SK-N-MC (cell line): Measurements from ENCODE around the gene SKP2.

ENCODE experiments used
- DNase-seq: peaks from one replicate; pipeline ENCODE4 v3.0.0-alpha.2; 2011; ENCODE audit warnings: low read depth, low spot score
- H3K27ac ChIP-seq: fragments of 200-600 bp; sonication (generic); 2 replicates; pipeline ENCODE4 v1.5.1; 2016; ENCODE audit warnings: mixed run types
- H3K36me3 ChIP-seq: fragments of 200-600 bp; sonication (generic); 2 replicates; pipeline ENCODE4 v1.6.1; 2017; ENCODE audit warnings: antibody characterized with exemption, low read length, mixed read lengths; ENCODE audit not compliant: insufficient read depth
- H3K4me3 ChIP-seq: fragments of 200-600 bp; sonication (generic); 2 replicates; pipeline ENCODE4 v1.5.1; 2016
- H3K9ac ChIP-seq: fragments of 200-600 bp; sonication (generic); 2 replicates; pipeline ENCODE4 v1.8.0; 2017; ENCODE audit warnings: mixed run types, mixed read lengths; ENCODE audit not compliant: insufficient read length
- H3K9me3 ChIP-seq: fragments of 200-600 bp; sonication (generic); 2 replicates; pipeline ENCODE4 v1.6.1; 2017; ENCODE audit warnings: low read depth, mild to moderate bottlenecking, antibody characterized with exemption, low read length, moderate library complexity, mixed read lengths
- EZH2 ChIP-seq: fragments of 200-600 bp; sonication (generic); IDR thresholded peaks from one replicate; pipeline ENCODE4 v1.6.1; 2017; ENCODE audit warnings: antibody characterized with exemption
- FOXP2 ChIP-seq: optimal IDR thresholded peaks from 2 replicates; pipeline ENCODE3; 2011; ENCODE audit warnings: mild to moderate bottlenecking, moderate library complexity; ENCODE audit not compliant: insufficient read depth; ENCODE audit errors: extremely low read length, control extremely low read depth
- POLR2AphosphoS5 ChIP-seq: IDR thresholded peaks from 2 replicates; pipeline ENCODE4 v1.6.1; 2012; ENCODE audit warnings: mild to moderate bottlenecking, low read depth, low read length, borderline replicate concordance

Gene SKP2

GRCh38 chr5:36217988-36218387, 66.1 kb downstream of the SKP2 start:
- H3K9ac ChIP-seq = no peak overlapping the region
- TF ChIP-seq FOXP2 = no peak
- peaks cover 59% of the 10 kb centered on the region for H3K36me3 ChIP-seq
- no peak overlapping the region for H3K27ac ChIP-seq
- H3K9me3 ChIP-seq = no peaks in the 10 kb centered on the region
- H3K4me3 ChIP-seq = no peak overlapping the region
- no peak for DNase-seq

GRCh38 chr5:36222620-36223019, 70.7 kb downstream of the SKP2 start:
- no peak overlapping the region for H3K4me3 ChIP-seq
- H3K27ac ChIP-seq = no peak overlapping the region
- H3K36me3 ChIP-seq = peaks cover 50% of the 10 kb centered on the region
- no peak overlapping the region for H3K9ac ChIP-seq
- no peaks in the 10 kb centered on the region for H3K9me3 ChIP-seq
- no peak for DNase-seq
- TF ChIP-seq POLR2AphosphoS5 (no peak), EZH2 (no peak), FOXP2 (no peak)

- Histone ChIP-seq H3K36me3 (peaks cover 19% of the 10 kb centered on the region), H3K4me3 (no peak overlapping the region), H3K27ac (0 out of 2 replicates have a peak overlapping the region, but pooled peaks have one; percentile 27), H3K9me3 (no peaks in the 10 kb centered on the region), H3K9ac (no peak overlapping the region)
- TF ChIP-seq FOXP2 = no peak
- no peak for TF ChIP-seq POLR2AphosphoS5
- no peak for TF ChIP-seq EZH2
- no peak for DNase-seq
Observed at GRCh38 chr5:36227046-36227445, 75.1 kb downstream of the SKP2 start.

- H3K4me3 ChIP-seq = no peak overlapping the region
- TF ChIP-seq POLR2AphosphoS5 (no peak), EZH2 (no peak), FOXP2 (no peak)
- no peaks in the 10 kb centered on the region for H3K9me3 ChIP-seq
- H3K27ac ChIP-seq = no peak overlapping the region
- no peak for DNase-seq
- H3K36me3 ChIP-seq = peaks cover 19% of the 10 kb centered on the region
- H3K9ac ChIP-seq = no peak overlapping the region
Observed at GRCh38 chr5:36228505-36228904, 76.6 kb downstream of the SKP2 start.

- Histone ChIP-seq H3K36me3 (peaks cover 11% of the 10 kb centered on the region), H3K27ac (no peak overlapping the region), H3K4me3 (no peak overlapping the region), H3K9ac (no peak overlapping the region), H3K9me3 (no peaks in the 10 kb centered on the region)
- no peak for DNase-seq
- no peak for TF ChIP-seq EZH2
- TF ChIP-seq FOXP2 = no peak
- no peak for TF ChIP-seq POLR2AphosphoS5
Observed at GRCh38 chr5:36230151-36230790, 78.4 kb downstream of the SKP2 start.

- H3K36me3 ChIP-seq = no peaks in the 10 kb centered on the region
- H3K9me3 ChIP-seq = no peaks in the 10 kb centered on the region
- no peak overlapping the region for H3K9ac ChIP-seq
- no peak overlapping the region for H3K4me3 ChIP-seq
- no peak overlapping the region for H3K27ac ChIP-seq
- TF ChIP-seq FOXP2 = no peak
- no peak for TF ChIP-seq EZH2
- TF ChIP-seq POLR2AphosphoS5 = no peak
- DNase-seq = no peak
Observed at GRCh38 chr5:36232533-36232932, 80.6 kb downstream of the SKP2 start.
